Brain microvascular endothelial cell (primary cell): ENCODE results near the gene SEC22B.
A peak's percentile ranks its signal among the peaks of the same experiment; 100 is the strongest.
"Not testable (repeated sequence)": the region's sequence is repeated elsewhere in the genome, so short reads cannot be mapped to it uniquely, and the experiment has no call there.

Experiments
- DNase-seq: peaks from one replicate; pipeline ENCODE4 v3.0.0-alpha.2; 2020
- H3K27ac ChIP-seq: fragments of 250-450 bp; sonication (Bioruptor Pico); 2 replicates; pipeline ENCODE4 v1.5.1; 2020; ENCODE audit warnings: mild to moderate bottlenecking, moderate library complexity
- H3K27me3 ChIP-seq: fragments of 250-450 bp; sonication (Bioruptor Pico); replicated peaks from 2 replicates; pipeline ENCODE4 v1.5.1; 2020; ENCODE audit warnings: mild to moderate bottlenecking
- H3K36me3 ChIP-seq: fragments of 250-450 bp; sonication (Bioruptor Pico); replicated peaks from 2 replicates; pipeline ENCODE4 v1.5.1; 2020; ENCODE audit warnings: mild to moderate bottlenecking
- H3K4me3 ChIP-seq: 2 replicates; pipeline ENCODE4 v1.5.1; 2011; ENCODE audit warnings: low read depth, mild to moderate bottlenecking, control low read depth, low read length, moderate library complexity
- in situ Hi-C: cut with HindIII; loops from 2 replicates; pipeline ENCODE4 v1.10.0; 2017; ENCODE audit warnings: low sequenced_read_pairs, low pct_ligation_motif_present
- TF ChIP-seq, protein P1 (sequence below): IDR thresholded peaks from 2 replicates; pipeline ENCODE4 v1.5.1; 2011; ENCODE audit warnings: low read depth, mild to moderate bottlenecking, moderate library complexity, low read length, control low read depth, inconsistent platforms; ENCODE audit errors: missing control alignments

Gene SEC22B

GRCh38 chr1:120145806-120146205, 30.5 kb downstream of the SEC22B start:
- in situ Hi-C loops, H3K27me3 ChIP-seq, H3K4me3 ChIP-seq, H3K36me3 ChIP-seq, DNase-seq, H3K27ac ChIP-seq: not testable (repeated sequence)
- TF ChIP-seq, protein P1, sequence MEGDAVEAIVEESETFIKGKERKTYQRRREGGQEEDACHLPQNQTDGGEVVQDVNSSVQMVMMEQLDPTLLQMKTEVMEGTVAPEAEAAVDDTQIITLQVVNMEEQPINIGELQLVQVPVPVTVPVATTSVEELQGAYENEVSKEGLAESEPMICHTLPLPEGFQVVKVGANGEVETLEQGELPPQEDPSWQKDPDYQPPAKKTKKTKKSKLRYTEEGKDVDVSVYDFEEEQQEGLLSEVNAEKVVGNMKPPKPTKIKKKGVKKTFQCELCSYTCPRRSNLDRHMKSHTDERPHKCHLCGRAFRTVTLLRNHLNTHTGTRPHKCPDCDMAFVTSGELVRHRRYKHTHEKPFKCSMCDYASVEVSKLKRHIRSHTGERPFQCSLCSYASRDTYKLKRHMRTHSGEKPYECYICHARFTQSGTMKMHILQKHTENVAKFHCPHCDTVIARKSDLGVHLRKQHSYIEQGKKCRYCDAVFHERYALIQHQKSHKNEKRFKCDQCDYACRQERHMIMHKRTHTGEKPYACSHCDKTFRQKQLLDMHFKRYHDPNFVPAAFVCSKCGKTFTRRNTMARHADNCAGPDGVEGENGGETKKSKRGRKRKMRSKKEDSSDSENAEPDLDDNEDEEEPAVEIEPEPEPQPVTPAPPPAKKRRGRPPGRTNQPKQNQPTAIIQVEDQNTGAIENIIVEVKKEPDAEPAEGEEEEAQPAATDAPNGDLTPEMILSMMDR, result peak; percentile 30

DNA sequence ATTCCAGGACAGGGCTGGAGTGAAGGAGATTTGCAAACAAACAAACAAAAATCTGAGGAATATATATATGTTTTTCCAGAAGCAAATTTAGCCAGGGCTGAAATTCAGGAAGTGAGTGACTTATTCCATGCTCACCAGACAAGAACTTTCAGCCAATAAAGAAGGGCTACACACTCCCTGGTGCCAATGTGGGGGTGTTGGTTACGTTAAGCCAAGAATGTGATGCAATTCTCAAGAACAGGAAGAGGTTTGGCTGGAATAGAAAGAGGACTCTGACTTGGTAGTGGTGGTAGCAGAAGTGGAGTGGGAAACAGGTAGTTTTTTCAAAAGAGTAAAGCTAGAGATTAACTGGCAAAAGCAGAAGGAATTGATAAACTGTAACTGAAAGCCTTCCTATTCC, 31.7 kb downstream of the SEC22B start:
- DNase-seq, H3K4me3 ChIP-seq, in situ Hi-C loops, H3K27me3 ChIP-seq, H3K36me3 ChIP-seq: not testable (repeated sequence)
- H3K27ac ChIP-seq, result peak overlapping the region; percentile 73

- DNase-seq, in situ Hi-C loops: not testable (repeated sequence)
- H3K27ac ChIP-seq, result peak overlapping the region; percentile 73
Measured at GRCh38 chr1:120144169-120144568, 32.2 kb downstream of the SEC22B start.

GRCh38 chr1:120143334-120143733, 33.0 kb downstream of the SEC22B start:
- H3K27me3 ChIP-seq, H3K4me3 ChIP-seq, in situ Hi-C loops, H3K36me3 ChIP-seq: not testable (repeated sequence)
- H3K27ac ChIP-seq, result peak overlapping the region; percentile 88
- DNase-seq, result peak; percentile 59
- TF ChIP-seq, protein P1, result peak; percentile 2

More at GRCh38 chr1:120144169-120144568, 32.2 kb downstream of the SEC22B start:
- H3K4me3 ChIP-seq, H3K27me3 ChIP-seq, H3K36me3 ChIP-seq: not testable (repeated sequence)

- H3K4me3 ChIP-seq, in situ Hi-C loops, H3K36me3 ChIP-seq, H3K27me3 ChIP-seq: not testable (repeated sequence)
- peak overlapping the region; percentile 88 for H3K27ac ChIP-seq
- DNase-seq, result peak; percentile 93
Measured at GRCh38 chr1:120142512-120143263, 33.6 kb downstream of the SEC22B start.

DNA sequence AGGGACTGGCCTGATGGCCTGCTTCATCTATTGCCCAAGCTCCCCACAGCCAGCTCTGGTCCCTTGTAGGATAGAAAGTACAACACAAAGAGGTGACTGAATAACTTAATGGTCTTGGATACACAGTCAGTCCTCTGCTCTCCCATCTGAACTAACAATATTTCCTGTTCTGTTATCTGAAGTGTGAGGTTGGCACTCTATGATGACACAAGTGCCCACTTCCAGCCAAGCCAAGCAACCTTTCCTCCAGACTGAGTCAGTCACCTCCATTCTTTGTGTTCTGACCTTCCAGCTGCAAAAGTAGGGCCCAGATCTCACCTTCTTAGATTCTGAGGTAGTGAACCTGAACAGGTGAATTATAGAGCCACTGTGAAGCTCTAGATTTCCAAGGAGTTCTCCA, 34.5 kb downstream of the SEC22B start:
- H3K4me3 ChIP-seq, H3K27me3 ChIP-seq, in situ Hi-C loops, H3K36me3 ChIP-seq, DNase-seq: not testable (repeated sequence)
- peak overlapping the region; percentile 80 for H3K27ac ChIP-seq

- H3K27me3 ChIP-seq, in situ Hi-C loops, H3K4me3 ChIP-seq, H3K36me3 ChIP-seq, DNase-seq, H3K27ac ChIP-seq: not testable (repeated sequence)
Measured at GRCh38 chr1:120140656-120141265, 35.6 kb downstream of the SEC22B start.

GRCh38 chr1:120136086-120136485, 40.2 kb downstream of the SEC22B start:
- DNase-seq, H3K27ac ChIP-seq, H3K4me3 ChIP-seq, in situ Hi-C loops, H3K36me3 ChIP-seq, H3K27me3 ChIP-seq: not testable (repeated sequence)

DNA sequence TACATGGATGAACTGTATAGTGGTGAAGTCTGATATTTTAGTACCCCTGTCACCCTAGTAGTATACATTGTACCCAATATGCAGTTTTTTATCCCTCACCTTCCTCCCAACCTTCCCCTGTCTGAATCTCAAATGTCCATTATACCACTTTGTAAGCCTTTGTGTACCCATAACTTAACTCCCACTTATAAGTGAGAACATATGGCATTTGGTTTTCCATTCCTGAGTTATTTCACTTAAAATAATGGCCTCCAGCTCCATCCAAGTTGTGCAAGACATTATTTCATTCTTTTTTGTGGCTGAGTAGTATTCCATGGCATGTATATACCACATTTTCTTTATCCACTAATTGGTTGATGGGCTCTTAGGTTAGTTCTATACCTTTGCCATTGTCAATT, 42.4 kb downstream of the SEC22B start:
- H3K4me3 ChIP-seq, H3K36me3 ChIP-seq, H3K27me3 ChIP-seq, DNase-seq, in situ Hi-C loops, H3K27ac ChIP-seq: not testable (repeated sequence)
